ENCODE results near the gene BRINP2. TPM values are rescaled to one million over a fixed set of nuclear protein-coding genes. Genes with fewer than 3 reads are reported as not detected.

Gene BRINP2
- polyA plus RNA-seq, 1 donor (not counting 4 experiments of a cell fraction or from before 2014, with no cell fraction given) = not detected

GRCh38 chr1:177210071-177210470 is 39.3 kb downstream of the BRINP2 start:
- Histone ChIP-seq H2AFZ (ENCODE audit: control insufficient read depth, low read length) (peak overlapping the region; percentile 17), H3K27ac (ENCODE audit: control insufficient read depth, insufficient read depth, low read length) (no peak overlapping the region)

DNA sequence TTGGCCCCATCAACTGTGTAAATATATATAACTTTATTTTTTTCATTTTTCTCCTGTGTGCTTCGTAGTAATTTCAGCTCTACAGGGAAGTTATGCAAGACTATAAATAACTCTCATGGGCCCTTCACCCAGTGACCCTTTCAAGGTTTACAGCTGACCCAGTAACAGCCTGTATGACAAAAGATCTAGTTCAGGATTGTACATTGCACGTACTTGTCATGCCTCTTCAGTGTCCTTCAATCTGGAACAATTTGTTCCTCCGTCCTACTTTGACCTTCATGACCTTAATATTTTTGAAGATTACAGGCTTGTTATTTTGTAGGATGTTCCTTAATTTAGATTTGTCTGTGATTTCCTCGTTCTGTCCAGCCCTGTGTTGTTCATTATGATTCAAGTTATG is 40.5 kb downstream of the BRINP2 start:
- H3K27me3 ChIP-seq (ENCODE audit: control insufficient read depth, extremely low read depth, insufficient read depth, low read length) = no peaks in the 10 kb centered on the region
- no peak overlapping the region for H3K9ac ChIP-seq (ENCODE audit: control insufficient read depth, extremely low read depth, insufficient read depth, low read length)
- no peaks in the 10 kb centered on the region for H4K20me1 ChIP-seq (ENCODE audit: control insufficient read depth, extremely low read depth, insufficient read depth, low read length)
- DNase-seq (ENCODE audit: low read depth, low spot score) (no peak), FAIRE-seq (no peak)
- no peak overlapping the region for H3K27ac ChIP-seq (ENCODE audit: control insufficient read depth, insufficient read depth, low read length)
- no peak overlapping the region for H2AFZ ChIP-seq (ENCODE audit: control insufficient read depth, low read length)
- no peak overlapping the region for H3K4me2 ChIP-seq (ENCODE audit: control insufficient read depth, extremely low read depth, insufficient read depth, low read depth, low read length)
- peaks cover 14% of the 10 kb centered on the region for H3K4me1 ChIP-seq (ENCODE audit: control insufficient read depth, extremely low read depth, insufficient read depth, low read length)
- H3K36me3 ChIP-seq (ENCODE audit: control insufficient read depth in 2 of 2, extremely low read depth in 1 of 2, insufficient read depth in 2 of 2, low read length in 2 of 2) = no peaks in the 10 kb centered on the region
- no peaks in the 10 kb centered on the region for H3K9me1 ChIP-seq (ENCODE audit: control insufficient read depth, extremely low read depth, insufficient read depth, low read length)
- no peaks in the 10 kb centered on the region for H3K9me3 ChIP-seq (ENCODE audit: control insufficient read depth, low read depth, low read length)
- no peaks in the 10 kb centered on the region for H3K79me2 ChIP-seq (ENCODE audit: control insufficient read depth, insufficient read depth, low read length)
- no peak overlapping the region for H3K4me3 ChIP-seq (ENCODE audit: control insufficient read depth in 2 of 3, extremely low read depth in 1 of 3, insufficient read depth in 2 of 3, low read depth in 1 of 3, low read length in 3 of 3)
- TF ChIP-seq, protein P1, sequence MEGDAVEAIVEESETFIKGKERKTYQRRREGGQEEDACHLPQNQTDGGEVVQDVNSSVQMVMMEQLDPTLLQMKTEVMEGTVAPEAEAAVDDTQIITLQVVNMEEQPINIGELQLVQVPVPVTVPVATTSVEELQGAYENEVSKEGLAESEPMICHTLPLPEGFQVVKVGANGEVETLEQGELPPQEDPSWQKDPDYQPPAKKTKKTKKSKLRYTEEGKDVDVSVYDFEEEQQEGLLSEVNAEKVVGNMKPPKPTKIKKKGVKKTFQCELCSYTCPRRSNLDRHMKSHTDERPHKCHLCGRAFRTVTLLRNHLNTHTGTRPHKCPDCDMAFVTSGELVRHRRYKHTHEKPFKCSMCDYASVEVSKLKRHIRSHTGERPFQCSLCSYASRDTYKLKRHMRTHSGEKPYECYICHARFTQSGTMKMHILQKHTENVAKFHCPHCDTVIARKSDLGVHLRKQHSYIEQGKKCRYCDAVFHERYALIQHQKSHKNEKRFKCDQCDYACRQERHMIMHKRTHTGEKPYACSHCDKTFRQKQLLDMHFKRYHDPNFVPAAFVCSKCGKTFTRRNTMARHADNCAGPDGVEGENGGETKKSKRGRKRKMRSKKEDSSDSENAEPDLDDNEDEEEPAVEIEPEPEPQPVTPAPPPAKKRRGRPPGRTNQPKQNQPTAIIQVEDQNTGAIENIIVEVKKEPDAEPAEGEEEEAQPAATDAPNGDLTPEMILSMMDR (optimal IDR thresholded peaks at IDR 0.05 in 1 of 3, IDR thresholded peaks at IDR 0.05 in 1 of 3, conservative IDR thresholded peaks at IDR 0.05 in 1 of 3; ENCODE audit: extremely low read depth in 1 of 3, insufficient read depth in 2 of 3, low read length in 3 of 3) = no peak
- TF ChIP-seq EZH2 (IDR thresholded peaks at IDR 0.05; ENCODE audit: low read length) = no peak
- dilution Hi-C loops (cut with MboI; ENCODE audit: extremely low pct_ligation_motif_present, low sequenced_read_pairs) = no loop called here

More at GRCh38 chr1:177210071-177210470, 39.3 kb downstream of the BRINP2 start:
- TF ChIP-seq, protein P1 (optimal IDR thresholded peaks at IDR 0.05 in 1 of 3, IDR thresholded peaks at IDR 0.05 in 1 of 3, conservative IDR thresholded peaks at IDR 0.05 in 1 of 3; ENCODE audit: extremely low read depth in 1 of 3, insufficient read depth in 2 of 3, low read length in 3 of 3) = no peak
- TF ChIP-seq EZH2 (IDR thresholded peaks at IDR 0.05; ENCODE audit: low read length) = no peak
- Histone ChIP-seq H3K4me3 (ENCODE audit: control insufficient read depth in 2 of 3, extremely low read depth in 1 of 3, insufficient read depth in 2 of 3, low read depth in 1 of 3, low read length in 3 of 3) (no peak overlapping the region), H3K9ac (ENCODE audit: control insufficient read depth, extremely low read depth, insufficient read depth, low read length) (no peak overlapping the region), H3K27me3 (ENCODE audit: control insufficient read depth, extremely low read depth, insufficient read depth, low read length) (no peaks in the 10 kb centered on the region), H3K9me3 (ENCODE audit: control insufficient read depth, low read depth, low read length) (no peaks in the 10 kb centered on the region), H3K36me3 (ENCODE audit: control insufficient read depth in 2 of 2, extremely low read depth in 1 of 2, insufficient read depth in 2 of 2, low read length in 2 of 2) (no peaks in the 10 kb centered on the region), H3K9me1 (ENCODE audit: control insufficient read depth, extremely low read depth, insufficient read depth, low read length) (no peaks in the 10 kb centered on the region), H3K4me2 (ENCODE audit: control insufficient read depth, extremely low read depth, insufficient read depth, low read depth, low read length) (no peak overlapping the region), H4K20me1 (ENCODE audit: control insufficient read depth, extremely low read depth, insufficient read depth, low read length) (no peaks in the 10 kb centered on the region), H3K4me1 (ENCODE audit: control insufficient read depth, extremely low read depth, insufficient read depth, low read length) (peaks cover 14% of the 10 kb centered on the region), H3K79me2 (ENCODE audit: control insufficient read depth, insufficient read depth, low read length) (no peaks in the 10 kb centered on the region)
- dilution Hi-C loops (cut with MboI; ENCODE audit: extremely low pct_ligation_motif_present, low sequenced_read_pairs) = no loop called here
- DNase-seq (ENCODE audit: low read depth, low spot score) (no peak), FAIRE-seq (peak; percentile 39)

All from keratinocyte (primary cell).